Neutrophil (primary cell): ENCODE measurements around the gene EYS.

Source experiments
- H3K27ac ChIP-seq: fragments of 200-600 bp; sonication (generic); 2 replicates; pipeline ENCODE4 v1.5.1; 2016; ENCODE audit warnings: mild to moderate bottlenecking, moderate library complexity
- H3K27me3 ChIP-seq: fragments of 200-600 bp; sonication (generic); 2 replicates; pipeline ENCODE4 v1.6.0; 2016; ENCODE audit warnings: mild to moderate bottlenecking
- H3K36me3 ChIP-seq: fragments of 200-600 bp; sonication (generic); 2 replicates; pipeline ENCODE4 v1.5.1; 2017
- H3K4me1 ChIP-seq, 2 experiments: fragments of 200-600 bp in 1 of 2; sonication (generic) in 1 of 2; 1 replicate in 1 of 2; 2 replicates in 1 of 2; pipeline versions ENCODE4 v1.5.1 to v1.6.1; 2013 to 2016; ENCODE audit warnings: low read depth in 1 of 2, low read length in 1 of 2, mild to moderate bottlenecking in 1 of 2, moderate library complexity in 1 of 2; ENCODE audit not compliant: control insufficient read depth in 1 of 2, insufficient read depth in 1 of 2
- H3K4me3 ChIP-seq, 2 experiments: fragments of 200-600 bp in 1 of 2; sonication (generic) in 1 of 2; 1 replicate in 1 of 2; 2 replicates in 1 of 2; pipeline ENCODE4 v1.5.1; 2013 to 2016; ENCODE audit warnings: low read depth in 1 of 2, low read length in 1 of 2, mild to moderate bottlenecking in 1 of 2, moderate library complexity in 1 of 2
- H3K9me3 ChIP-seq: fragments of 200-600 bp; sonication (generic); 2 replicates; pipeline ENCODE4 v1.5.1; 2016
- TF ChIP-seq, protein P1 (sequence below): fragments of 200-600 bp; sonication (generic); IDR thresholded peaks from 2 replicates; pipeline ENCODE4 v1.5.1; 2016; ENCODE audit warnings: antibody characterized with exemption

EYS gene

DNA sequence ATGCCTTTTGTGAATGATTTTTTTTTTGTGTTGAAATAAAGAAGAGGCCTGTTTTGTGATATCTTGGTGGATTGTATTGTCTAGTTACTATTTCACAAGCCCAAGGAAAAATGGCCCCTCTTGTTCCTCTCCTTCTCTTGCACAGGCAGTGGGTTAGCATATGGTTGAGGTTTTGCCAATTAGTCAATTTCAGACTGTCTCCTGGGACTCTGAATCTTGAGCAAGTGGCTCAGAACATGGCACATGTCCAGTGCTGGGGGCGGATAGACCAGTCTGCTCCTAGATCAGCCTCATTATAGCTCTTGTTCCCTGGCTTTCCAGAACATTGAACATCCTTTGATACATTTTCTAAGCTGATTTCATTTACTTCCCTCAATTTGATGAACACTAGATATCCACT lies 1482.2 kb downstream of the EYS start:
- no peaks in the 10 kb centered on the region for H3K4me1 ChIP-seq
- no peak overlapping the region for H3K27ac ChIP-seq
- TF ChIP-seq, protein P1, sequence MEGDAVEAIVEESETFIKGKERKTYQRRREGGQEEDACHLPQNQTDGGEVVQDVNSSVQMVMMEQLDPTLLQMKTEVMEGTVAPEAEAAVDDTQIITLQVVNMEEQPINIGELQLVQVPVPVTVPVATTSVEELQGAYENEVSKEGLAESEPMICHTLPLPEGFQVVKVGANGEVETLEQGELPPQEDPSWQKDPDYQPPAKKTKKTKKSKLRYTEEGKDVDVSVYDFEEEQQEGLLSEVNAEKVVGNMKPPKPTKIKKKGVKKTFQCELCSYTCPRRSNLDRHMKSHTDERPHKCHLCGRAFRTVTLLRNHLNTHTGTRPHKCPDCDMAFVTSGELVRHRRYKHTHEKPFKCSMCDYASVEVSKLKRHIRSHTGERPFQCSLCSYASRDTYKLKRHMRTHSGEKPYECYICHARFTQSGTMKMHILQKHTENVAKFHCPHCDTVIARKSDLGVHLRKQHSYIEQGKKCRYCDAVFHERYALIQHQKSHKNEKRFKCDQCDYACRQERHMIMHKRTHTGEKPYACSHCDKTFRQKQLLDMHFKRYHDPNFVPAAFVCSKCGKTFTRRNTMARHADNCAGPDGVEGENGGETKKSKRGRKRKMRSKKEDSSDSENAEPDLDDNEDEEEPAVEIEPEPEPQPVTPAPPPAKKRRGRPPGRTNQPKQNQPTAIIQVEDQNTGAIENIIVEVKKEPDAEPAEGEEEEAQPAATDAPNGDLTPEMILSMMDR, result no peak
- H3K4me3 ChIP-seq, result no peak overlapping the region
- no peaks in the 10 kb centered on the region for H3K9me3 ChIP-seq
- H3K36me3 ChIP-seq, result no peaks in the 10 kb centered on the region
- H3K27me3 ChIP-seq, result no peaks in the 10 kb centered on the region

GRCh38 chr6:64221776-64222175 lies 1485.2 kb downstream of the EYS start:
- TF ChIP-seq, protein P1, result no peak
- Histone ChIP-seq H3K4me1 (no peaks in the 10 kb centered on the region), H3K9me3 (no peaks in the 10 kb centered on the region), H3K4me3 (no peak overlapping the region), H3K36me3 (no peaks in the 10 kb centered on the region), H3K27ac (no peak overlapping the region), H3K27me3 (no peaks in the 10 kb centered on the region)

DNA sequence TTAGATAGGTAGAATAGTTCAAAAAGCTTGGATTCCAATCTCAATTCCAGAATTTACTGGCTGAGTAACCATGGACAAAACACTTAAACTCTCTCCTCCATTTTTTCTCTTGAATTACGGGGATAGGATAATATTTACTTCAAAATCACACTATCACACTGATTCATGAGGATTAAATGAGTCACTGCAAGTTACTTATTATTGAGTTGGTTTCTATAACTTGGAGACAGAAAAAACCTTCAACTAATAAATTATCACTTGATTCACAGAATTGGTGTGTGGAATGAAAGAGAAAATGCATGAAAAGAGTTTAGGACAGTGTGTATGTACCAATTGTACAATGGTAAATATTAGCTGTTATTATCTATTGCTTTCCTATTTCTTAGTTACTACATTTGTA lies 1486.2 kb downstream of the EYS start:
- H3K36me3 ChIP-seq, result no peaks in the 10 kb centered on the region
- TF ChIP-seq, protein P1, result no peak
- no peak overlapping the region for H3K27ac ChIP-seq
- H3K27me3 ChIP-seq, result no peaks in the 10 kb centered on the region
- no peaks in the 10 kb centered on the region for H3K9me3 ChIP-seq
- no peak overlapping the region for H3K4me3 ChIP-seq
- H3K4me1 ChIP-seq, result no peaks in the 10 kb centered on the region

DNA sequence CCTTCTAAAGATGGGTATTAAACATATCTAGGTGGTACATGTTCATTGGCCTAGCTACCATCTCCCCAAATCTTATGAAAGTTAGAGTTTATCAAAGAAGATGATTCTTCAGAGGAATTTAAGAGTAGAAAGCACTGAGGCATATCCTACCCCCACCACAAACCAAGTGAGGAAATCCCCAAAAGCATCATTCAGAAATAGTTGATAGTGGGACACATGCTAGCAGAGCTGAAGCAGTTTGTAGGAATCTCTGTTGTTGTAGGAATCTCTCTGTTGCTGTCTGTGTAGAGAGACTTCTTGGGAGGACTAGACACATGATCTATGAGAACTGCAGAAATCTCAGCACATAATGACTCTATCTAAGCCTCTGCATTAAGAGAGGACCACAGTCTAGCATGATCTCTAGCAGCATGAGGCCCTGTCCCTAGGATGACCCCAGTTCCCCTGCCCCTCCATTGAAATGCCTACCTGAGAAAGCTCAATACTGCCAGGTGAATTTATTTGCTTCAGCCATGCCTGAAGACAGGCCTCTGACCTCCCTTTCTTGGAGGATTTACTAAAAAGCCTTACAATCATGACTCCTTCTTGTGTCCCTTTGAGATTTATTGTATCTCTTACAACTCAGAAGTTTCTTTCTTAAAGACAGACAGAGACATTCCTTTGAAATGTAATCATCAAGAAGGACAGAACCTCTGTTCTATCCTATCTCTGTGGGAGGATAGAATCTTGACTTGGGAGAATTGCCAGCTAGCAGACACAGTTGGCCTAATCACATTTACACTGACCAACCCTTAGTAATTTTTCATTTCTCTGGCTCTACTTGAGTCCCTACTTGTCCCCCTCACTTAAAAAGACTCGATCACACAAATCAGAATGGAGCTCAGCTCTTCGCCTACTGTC lies 1489.1 kb downstream of the EYS start:
- Histone ChIP-seq H3K36me3 (no peaks in the 10 kb centered on the region), H3K4me1 (no peaks in the 10 kb centered on the region), H3K27me3 (no peaks in the 10 kb centered on the region), H3K9me3 (no peaks in the 10 kb centered on the region), H3K4me3 (no peak overlapping the region), H3K27ac (no peak overlapping the region)
- TF ChIP-seq, protein P1, result no peak

DNA sequence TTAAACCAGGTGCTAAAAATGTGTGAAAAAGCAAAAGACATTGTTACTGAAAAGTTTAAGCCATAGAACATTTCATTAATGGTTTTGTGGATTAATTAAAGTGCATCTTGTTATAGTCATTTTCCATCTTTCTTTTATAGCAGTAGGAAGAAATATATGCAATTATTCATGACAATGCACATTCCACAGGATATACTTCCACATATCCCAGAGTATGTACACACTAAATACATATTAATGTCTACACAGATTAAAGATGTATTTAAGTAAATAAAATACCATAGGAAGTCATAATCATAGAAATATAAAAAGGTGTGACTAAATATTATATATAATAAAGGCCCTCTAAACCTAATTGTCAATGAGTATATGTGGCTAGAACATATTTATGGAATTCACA lies 1492.7 kb downstream of the EYS start:
- H3K9me3 ChIP-seq, result no peaks in the 10 kb centered on the region
- no peaks in the 10 kb centered on the region for H3K27me3 ChIP-seq
- no peak overlapping the region for H3K27ac ChIP-seq
- no peak overlapping the region for H3K4me3 ChIP-seq
- no peaks in the 10 kb centered on the region for H3K36me3 ChIP-seq
- TF ChIP-seq, protein P1, result no peak
- no peaks in the 10 kb centered on the region for H3K4me1 ChIP-seq
